Stomach (tissue), 9 donors: ENCODE measurements around the gene MIER1. TPM values are rescaled to one million over a fixed set of nuclear protein-coding genes. Genes with fewer than 3 reads are reported as not detected.

ENCODE experiments used
- DNase-seq, 2 donors: peaks; one replicate each; pipeline versions ENCODE4 v3.0.0 to v3.0.0-alpha.2; 2013 to 2019
- H3K27ac ChIP-seq, 5 donors: fragments of 200-600 bp in 4 of 5; sonication (generic) in 4 of 5; one replicate each; pipeline ENCODE4 v1.5.1; 2013 to 2019; ENCODE audit warnings: mild to moderate bottlenecking in 1 of 5, moderate library complexity in 1 of 5
- H3K27me3 ChIP-seq, 3 donors: fragments of 200-600 bp; sonication (generic); one replicate each; pipeline ENCODE4 v1.5.1; 2017 to 2019; ENCODE audit warnings: mixed run types in 1 of 3
- H3K36me3 ChIP-seq, 4 donors: fragments of 200-600 bp; sonication (generic); 1 replicate in 3 of 4; 2 replicates in 1 of 4; pipeline ENCODE4 v1.5.1; 2016 to 2019
- H3K4me1 ChIP-seq, 4 donors: fragments of 200-600 bp; sonication (generic); one replicate each; pipeline ENCODE4 v1.5.1; 2016 to 2019
- H3K4me3 ChIP-seq, 4 donors: fragments of 200-600 bp; sonication (generic) in 3 of 4; one replicate each; pipeline ENCODE4 v1.5.1; 2016 to 2019; ENCODE audit warnings: mild to moderate bottlenecking in 1 of 4
- H3K9me3 ChIP-seq, 4 donors: fragments of 200-600 bp; sonication (generic); one replicate each; pipeline ENCODE4 v1.5.1; 2016 to 2019
- EP300 ChIP-seq: sonication (generic); formaldehyde crosslinking; IDR thresholded peaks from one replicate; pipeline ENCODE4 v1.6.1; 2017; ENCODE audit warnings: antibody characterized with exemption
- POLR2A ChIP-seq, 4 donors: fragments of 450-650 bp; IDR thresholded peaks; one replicate each; pipeline ENCODE4 v1.6.1; 2016; ENCODE audit warnings: antibody characterized with exemption in 4 of 4, control low read depth in 2 of 4, mild to moderate bottlenecking in 1 of 4, moderate library complexity in 1 of 4
- POLR2AphosphoS5 ChIP-seq, 3 donors: sonication (generic); formaldehyde crosslinking; IDR thresholded peaks; one replicate each; pipeline ENCODE4 v1.6.1; 2016; ENCODE audit warnings: antibody characterized with exemption in 3 of 3
- WGBS, 5 donors: extraction: QIAGEN DNeasy Blood & Tissue Kit in 3 of 5; methylation state at CpG; one replicate each; pipeline versions ENCODE4 v1.1.5 to v1.1.7; 2013 to 2018; 5-methylcytosine and 5-hydroxymethylcytosine counted together
- intact Hi-C: fragments of 100-400 bp; cut with DNase I; formaldehyde crosslinking; loops from one replicate; pipeline ENCODE4 v1.15.1; 2023; ENCODE audit warnings: low total_unique reads
- polyA plus RNA-seq, 3 donors: library from polyadenylated mRNA; stranded (reverse); fragments of 200-250 nt; gene quantifications; one replicate each; pipeline ENCODE4 v1.2.3, GENCODE V29; 2013
- total RNA-seq, 5 donors: library from RNA; depleted of rRNA; stranded (reverse); fragments of >200 nt; gene quantifications; one replicate each; pipeline versions ENCODE4 v1.1.0 to v1.2.3, GENCODE V29; 2014 to 2016
- TF ChIP-seq, protein P1 (sequence below), 7 experiments: fragments of 450-650 bp in 4 of 7; fragments of 200-600 bp in 3 of 7; sonication (generic) in 3 of 7; IDR thresholded peaks; one replicate each; pipeline ENCODE4 v1.5.1; 2016 to 2019; ENCODE audit warnings: antibody characterized with exemption in 7 of 7, control low read depth in 2 of 7, mild to moderate bottlenecking in 1 of 7
- donor health status: healthy with polysubstance abuse.
- donor health status: Bipolar disorder and iron deficiency.
- donor health status: healthy.

The MIER1 gene
- total and polyA plus RNA-seq, 8 donors, result 6.4 to 57.6 (median 27.7) TPM

DNA sequence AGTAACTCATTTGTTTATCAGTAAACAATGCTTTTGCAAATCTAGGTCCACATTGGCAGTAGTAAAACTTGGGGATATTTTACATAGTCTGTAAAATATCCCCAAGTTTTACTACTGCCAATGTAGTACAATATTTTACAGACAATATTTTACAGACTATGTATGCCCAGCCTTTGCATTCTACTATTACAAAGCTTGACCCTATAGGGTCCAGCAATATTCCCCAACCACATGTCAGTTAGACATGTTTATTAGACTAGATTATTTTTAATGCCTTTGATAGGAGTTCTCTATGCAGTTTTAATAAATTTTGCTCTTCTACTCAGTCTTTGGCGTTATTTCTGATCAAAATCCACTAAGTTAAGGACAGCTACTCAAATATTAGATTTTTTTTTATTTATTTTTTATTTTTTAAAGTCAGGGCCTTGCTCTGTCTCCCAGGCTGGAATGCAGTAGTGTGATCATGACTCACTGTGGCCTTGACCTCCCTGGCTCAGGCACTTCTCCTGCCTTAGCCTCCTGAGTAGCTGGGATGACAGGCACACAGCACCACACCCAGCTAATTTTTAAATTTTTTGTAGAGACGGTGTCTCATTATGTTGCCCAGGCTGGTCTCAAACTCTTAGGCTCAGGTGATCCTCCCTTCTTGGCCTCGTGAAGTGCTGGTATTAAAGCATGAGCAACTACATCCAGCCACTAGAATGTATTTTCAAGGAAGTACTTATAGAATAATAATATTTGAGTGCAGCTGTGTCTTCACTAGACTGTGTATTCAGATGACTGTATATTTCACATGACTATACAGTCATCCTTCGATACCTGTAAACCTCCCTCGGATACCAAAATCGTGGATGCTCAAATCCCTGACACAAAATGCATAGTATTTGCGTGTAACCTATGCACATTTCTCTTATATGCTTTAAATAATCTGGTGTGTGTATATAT, 19.8 kb downstream of the MIER1 start:
- peak in 1 of 3 donors; percentile 33 for TF ChIP-seq POLR2AphosphoS5 (IDR thresholded peaks at IDR 0.05)
- TF ChIP-seq, protein P1, sequence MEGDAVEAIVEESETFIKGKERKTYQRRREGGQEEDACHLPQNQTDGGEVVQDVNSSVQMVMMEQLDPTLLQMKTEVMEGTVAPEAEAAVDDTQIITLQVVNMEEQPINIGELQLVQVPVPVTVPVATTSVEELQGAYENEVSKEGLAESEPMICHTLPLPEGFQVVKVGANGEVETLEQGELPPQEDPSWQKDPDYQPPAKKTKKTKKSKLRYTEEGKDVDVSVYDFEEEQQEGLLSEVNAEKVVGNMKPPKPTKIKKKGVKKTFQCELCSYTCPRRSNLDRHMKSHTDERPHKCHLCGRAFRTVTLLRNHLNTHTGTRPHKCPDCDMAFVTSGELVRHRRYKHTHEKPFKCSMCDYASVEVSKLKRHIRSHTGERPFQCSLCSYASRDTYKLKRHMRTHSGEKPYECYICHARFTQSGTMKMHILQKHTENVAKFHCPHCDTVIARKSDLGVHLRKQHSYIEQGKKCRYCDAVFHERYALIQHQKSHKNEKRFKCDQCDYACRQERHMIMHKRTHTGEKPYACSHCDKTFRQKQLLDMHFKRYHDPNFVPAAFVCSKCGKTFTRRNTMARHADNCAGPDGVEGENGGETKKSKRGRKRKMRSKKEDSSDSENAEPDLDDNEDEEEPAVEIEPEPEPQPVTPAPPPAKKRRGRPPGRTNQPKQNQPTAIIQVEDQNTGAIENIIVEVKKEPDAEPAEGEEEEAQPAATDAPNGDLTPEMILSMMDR (IDR thresholded peaks at IDR 0.05), result no peak
- Histone ChIP-seq H3K9me3 (no peaks in the 10 kb centered on the region), H3K27ac (peak overlapping the region in 4 of 5 donors; percentile 17 to 65 (median 58)), H3K4me1 (peaks cover 13 to 88% (median 37%) of the 10 kb centered on the region in 4 donors), H3K36me3 (peaks cover 5 to 63% (median 39%) of the 10 kb centered on the region in 4 donors), H3K4me3 (no peak overlapping the region), H3K27me3 (no peaks in the 10 kb centered on the region)
- no peak for DNase-seq
- intact Hi-C loops, result no loop called here
- 86 to 91% (median 87%) methylated on average over 7 of the region's 7 CpGs for WGBS, 5 donors

DNA sequence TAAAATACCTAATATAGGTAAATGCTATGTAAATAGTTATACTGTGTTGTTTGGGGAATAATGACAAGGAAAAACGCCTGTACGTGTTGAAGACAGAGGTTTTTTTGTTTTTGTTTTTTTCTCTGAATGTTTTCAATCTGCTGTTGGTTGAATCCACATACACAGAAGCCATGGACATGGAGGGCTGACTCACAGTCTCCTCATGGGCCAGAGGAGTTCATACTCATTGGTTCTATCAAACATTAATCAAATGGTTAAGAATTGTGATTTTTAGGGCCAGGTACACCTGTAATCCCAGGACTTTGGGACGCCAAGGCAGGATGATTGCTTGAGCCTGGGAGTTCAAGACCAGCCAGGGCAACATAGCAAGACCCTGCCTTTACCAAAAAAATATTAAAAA, 20.5 kb downstream of the MIER1 start:
- peaks cover 13 to 82% (median 34%) of the 10 kb centered on the region in 4 donors for H3K4me1 ChIP-seq
- H3K27ac ChIP-seq, result peak overlapping the region in 3 of 5 donors; percentile 17 to 65 (median 54)
- 95 to 100% (median 96%) methylated on average over 3 of the region's 3 CpGs for WGBS, 5 donors
- no peaks in the 10 kb centered on the region for H3K9me3 ChIP-seq
- no peak overlapping the region for H3K4me3 ChIP-seq
- TF ChIP-seq, protein P1 (IDR thresholded peaks at IDR 0.05), result no peak
- TF ChIP-seq POLR2AphosphoS5 (IDR thresholded peaks at IDR 0.05) (no peak), POLR2A (IDR thresholded peaks at IDR 0.05) (no peak), EP300 (no peak)
- H3K27me3 ChIP-seq, result no peaks in the 10 kb centered on the region
- intact Hi-C loops, result no loop called here
- DNase-seq, result no peak
- H3K36me3 ChIP-seq, result peaks cover 5 to 70% (median 45%) of the 10 kb centered on the region in 4 donors

DNA sequence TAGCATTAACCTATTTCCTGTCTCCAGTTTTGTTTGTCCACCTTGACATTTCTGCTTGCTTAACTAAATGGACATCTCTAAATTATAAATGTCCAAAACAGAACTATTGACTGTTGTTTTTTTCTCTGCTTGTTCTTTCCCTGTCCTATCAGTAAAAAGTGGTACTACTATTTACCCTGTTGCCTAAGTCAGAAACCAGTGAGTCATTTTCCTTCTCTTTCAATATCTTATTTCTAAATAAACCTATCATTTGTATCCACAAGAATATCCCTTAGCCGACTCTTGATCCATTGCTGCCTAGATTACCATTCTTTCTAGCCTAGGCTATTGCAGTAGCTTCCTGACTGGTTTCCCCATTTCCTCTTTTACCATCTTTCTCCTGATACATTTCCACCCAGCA, 22.5 kb downstream of the MIER1 start:
- TF ChIP-seq EP300 (no peak), POLR2AphosphoS5 (IDR thresholded peaks at IDR 0.05) (no peak), POLR2A (IDR thresholded peaks at IDR 0.05) (no peak)
- TF ChIP-seq, protein P1 (IDR thresholded peaks at IDR 0.05), result no peak
- Histone ChIP-seq H3K27me3 (no peaks in the 10 kb centered on the region), H3K4me1 (peaks cover 13 to 65% (median 24%) of the 10 kb centered on the region in 4 donors), H3K27ac (peak overlapping the region in 2 of 5 donors; percentile 11 to 18), H3K9me3 (no peaks in the 10 kb centered on the region), H3K4me3 (no peak overlapping the region), H3K36me3 (peaks cover 6 to 78% (median 61%) of the 10 kb centered on the region in 4 donors)
- intact Hi-C loops, result no loop called here
- 27 to 50% (median 39%) methylated on average over 1 of the region's 1 CpG for WGBS, 5 donors
- no peak for DNase-seq

DNA sequence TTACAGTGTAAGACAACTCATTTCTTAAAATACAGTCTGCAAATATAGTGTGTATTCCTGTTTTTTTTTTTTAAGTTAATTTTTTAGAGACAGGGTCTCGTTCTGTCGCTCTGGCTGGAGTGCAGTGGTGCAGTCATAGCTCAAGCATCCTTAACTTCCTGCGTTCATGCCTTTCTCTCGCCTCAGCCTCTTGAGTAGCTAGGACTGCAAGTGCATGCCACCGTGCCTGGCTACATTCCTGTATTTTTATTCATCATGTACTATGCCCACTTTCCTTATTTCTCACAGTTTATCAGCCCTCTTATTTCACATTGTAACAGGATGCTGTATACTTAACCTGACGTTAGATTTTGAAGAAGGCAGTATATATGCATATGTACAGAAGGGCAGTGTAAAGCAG, 26.7 kb downstream of the MIER1 start:
- no peak overlapping the region for H3K4me3 ChIP-seq
- DNase-seq, result no peak
- WGBS, 5 donors, result 90 to 95% (median 93%) methylated on average over 6 of the region's 6 CpGs
- no peaks in the 10 kb centered on the region for H3K9me3 ChIP-seq
- no peaks in the 10 kb centered on the region for H3K27me3 ChIP-seq
- no peak overlapping the region for H3K27ac ChIP-seq
- TF ChIP-seq POLR2AphosphoS5 (IDR thresholded peaks at IDR 0.05), result no peak
- TF ChIP-seq, protein P1 (IDR thresholded peaks at IDR 0.05), result no peak
- no peak for TF ChIP-seq POLR2A (IDR thresholded peaks at IDR 0.05)
- TF ChIP-seq EP300, result no peak
- intact Hi-C loops, result no loop called here
- H3K36me3 ChIP-seq, result peaks cover 11 to 95% (median 76%) of the 10 kb centered on the region in 4 donors
- H3K4me1 ChIP-seq, result peaks cover 0 to 38% (median 18%) of the 10 kb centered on the region in 4 donors
